H9 (cell line): ENCODE results near the gene FXYD6. TPM values are rescaled to one million over a fixed set of nuclear protein-coding genes. Genes with fewer than 3 reads are reported as not detected.

Source experiments
- DNase-seq: peaks from one replicate; pipeline ENCODE4 v3.0.0-alpha.2; 2017
- H2AFZ ChIP-seq: one replicate; pipeline ENCODE4 v1.6.1; 2013; ENCODE audit warnings: mild to moderate bottlenecking, low read length, control low read depth, moderate library complexity
- H2AK5ac ChIP-seq: 2 replicates; pipeline ENCODE4 v1.6.1; 2013; ENCODE audit warnings: low read length, control low read depth, mixed read lengths; ENCODE audit not compliant: insufficient read length
- H2BK120ac ChIP-seq: one replicate; pipeline ENCODE4 v1.6.1; 2013; ENCODE audit warnings: low read depth, mild to moderate bottlenecking, low read length, control low read depth, inconsistent platforms; ENCODE audit not compliant: poor library complexity, severe bottlenecking
- H2BK12ac ChIP-seq: 2 replicates; pipeline ENCODE4 v1.6.1; 2013; ENCODE audit warnings: low read length, control low read depth, mixed read lengths, low read depth; ENCODE audit not compliant: insufficient read length
- H2BK15ac ChIP-seq: 2 replicates; pipeline ENCODE4 v1.6.1; 2013; ENCODE audit warnings: low read depth, low read length, control low read depth
- H2BK20ac ChIP-seq: one replicate; pipeline ENCODE4 v1.6.1; 2013; ENCODE audit warnings: low read depth, mild to moderate bottlenecking, low read length, control low read depth, inconsistent platforms; ENCODE audit not compliant: poor library complexity, severe bottlenecking
- H2BK5ac ChIP-seq: 2 replicates; pipeline ENCODE4 v1.6.1; 2013; ENCODE audit warnings: low read length, control low read depth, mixed read lengths; ENCODE audit not compliant: insufficient read length
- H3K14ac ChIP-seq: 2 replicates; pipeline ENCODE4 v1.6.1; 2013; ENCODE audit warnings: low read length, control low read depth; ENCODE audit not compliant: insufficient read depth
- H3K18ac ChIP-seq: 2 replicates; pipeline ENCODE4 v1.6.1; 2013; ENCODE audit warnings: low read depth, mild to moderate bottlenecking, mixed read lengths, low read length, control low read depth; ENCODE audit not compliant: insufficient read length
- H3K23ac ChIP-seq: 2 replicates; pipeline ENCODE4 v1.6.1; 2013; ENCODE audit warnings: low read length, control low read depth, mixed read lengths, low read depth; ENCODE audit not compliant: insufficient read length
- H3K23me2 ChIP-seq: 2 replicates; pipeline ENCODE4 v1.6.1; 2013; ENCODE audit warnings: low read depth, mild to moderate bottlenecking, mixed read lengths, low read length, control low read depth; ENCODE audit not compliant: insufficient read length, poor library complexity, severe bottlenecking
- H3K27ac ChIP-seq: 2 replicates; pipeline ENCODE4 v1.5.1; 2013; ENCODE audit warnings: low read length, control low read depth, mixed read lengths, low read depth; ENCODE audit not compliant: insufficient read length
- H3K27me3 ChIP-seq: 2 replicates; pipeline ENCODE4 v1.6.1; 2013; ENCODE audit warnings: low read length, control low read depth, inconsistent platforms; ENCODE audit not compliant: insufficient read depth
- H3K4ac ChIP-seq: 2 replicates; pipeline ENCODE4 v1.6.1; 2013; ENCODE audit warnings: low read depth, mild to moderate bottlenecking, control low read depth, inconsistent platforms, low read length, moderate library complexity
- H3K4me1 ChIP-seq: 2 replicates; pipeline ENCODE4 v1.6.1; 2013; ENCODE audit warnings: low read length, control low read depth, inconsistent platforms; ENCODE audit not compliant: insufficient read depth
- H3K4me2 ChIP-seq: 2 replicates; pipeline ENCODE4 v1.6.1; 2013; ENCODE audit warnings: low read length, control low read depth, mixed read lengths; ENCODE audit not compliant: insufficient read length, insufficient read depth
- H3K56ac ChIP-seq: 2 replicates; pipeline ENCODE4 v1.6.1; 2013; ENCODE audit warnings: low read depth, mild to moderate bottlenecking, mixed read lengths, low read length, control low read depth; ENCODE audit not compliant: insufficient read length
- H3K79me1 ChIP-seq: 2 replicates; pipeline ENCODE4 v1.6.1; 2013; ENCODE audit warnings: low read depth, mild to moderate bottlenecking, moderate library complexity, low read length, control low read depth, inconsistent platforms; ENCODE audit not compliant: insufficient read depth, poor library complexity, severe bottlenecking
- H3K79me2 ChIP-seq: 2 replicates; pipeline ENCODE4 v1.6.1; 2013; ENCODE audit warnings: low read length, control low read depth, inconsistent platforms; ENCODE audit not compliant: insufficient read depth
- H3K9ac ChIP-seq: 2 replicates; pipeline ENCODE4 v1.6.1; 2013; ENCODE audit warnings: low read length, control low read depth, mixed read lengths; ENCODE audit not compliant: insufficient read length; ENCODE audit errors: extremely low read depth
- H3K9me3 ChIP-seq: one replicate; pipeline ENCODE4 v1.6.1; 2013; ENCODE audit warnings: low read depth, low read length, inconsistent platforms; ENCODE audit not compliant: control insufficient read depth
- H3T11ph ChIP-seq: one replicate; pipeline ENCODE4 v1.6.1; 2013; ENCODE audit warnings: mild to moderate bottlenecking, low read length, control low read depth, inconsistent platforms
- H4K20me1 ChIP-seq: one replicate; pipeline ENCODE4 v1.6.1; 2013; ENCODE audit not compliant: control insufficient read depth, insufficient read length, insufficient read depth
- H4K5ac ChIP-seq: 2 replicates; pipeline ENCODE4 v1.6.1; 2013; ENCODE audit warnings: low read depth, mild to moderate bottlenecking, mixed read lengths, low read length, control low read depth; ENCODE audit not compliant: insufficient read length
- H4K8ac ChIP-seq: replicated peaks from 2 replicates; pipeline ENCODE4 v1.6.1; 2013; ENCODE audit warnings: low read length, control low read depth, mixed read lengths, low read depth; ENCODE audit not compliant: insufficient read length
- H4K91ac ChIP-seq: 2 replicates; pipeline ENCODE4 v1.6.1; 2013; ENCODE audit warnings: low read depth, mild to moderate bottlenecking, moderate library complexity, mixed read lengths, low read length, control low read depth; ENCODE audit not compliant: insufficient read length
- H3K27ac Mint-ChIP-seq, 3 experiments: 2 replicates in 2 of 3; 3 replicates in 1 of 3; pipeline ENCODE4 v1.8.0; 2020 to 2021; ENCODE audit warnings: mixed read lengths in 3 of 3, mild to moderate bottlenecking in 1 of 3, moderate library complexity in 1 of 3
- H3K27me3 Mint-ChIP-seq: 2 replicates; pipeline ENCODE4 v1.8.0; 2021; ENCODE audit warnings: low read depth, mild to moderate bottlenecking, moderate library complexity, mixed read lengths
- H3K36me3 Mint-ChIP-seq, 3 experiments: 2 replicates in 2 of 3; 3 replicates in 1 of 3; pipeline ENCODE4 v1.8.0; 2020 to 2021; ENCODE audit warnings: low read depth in 3 of 3, mixed read lengths in 3 of 3; ENCODE audit not compliant: insufficient read depth in 1 of 3
- H3K4me1 Mint-ChIP-seq, 2 experiments: 2 replicates each; pipeline ENCODE4 v1.8.0; 2020; ENCODE audit warnings: mixed read lengths in 2 of 2
- H3K4me3 Mint-ChIP-seq, 2 experiments: 2 replicates in 1 of 2; 3 replicates in 1 of 2; pipeline ENCODE4 v1.8.0; 2020 to 2021; ENCODE audit warnings: mild to moderate bottlenecking in 2 of 2, mixed read lengths in 2 of 2, moderate library complexity in 1 of 2
- H3K9me3 Mint-ChIP-seq, 2 experiments: 2 replicates in 1 of 2; 3 replicates in 1 of 2; pipeline ENCODE4 v1.8.0; 2020; ENCODE audit warnings: mild to moderate bottlenecking in 2 of 2, mixed read lengths in 2 of 2, moderate library complexity in 1 of 2
- CTCF ChIP-seq: fragments of 200-600 bp; sonication (generic); conservative IDR thresholded peaks from 3 replicates; pipeline ENCODE4 v1.8.0; 2021; ENCODE audit warnings: antibody characterized with exemption, mild to moderate bottlenecking
- WGBS: extraction: QIAGEN DNeasy Blood & Tissue Kit; methylation state at CpG from one replicate; pipeline ENCODE4 v1.1.7; 2013; ENCODE audit warnings: missing lambda C conversion rate, low lambda C conversion rate, mixed read lengths; ENCODE audit not compliant: insufficient read length; ENCODE audit errors: extremely low coverage; 5-methylcytosine and 5-hydroxymethylcytosine counted together
- total RNA-seq: library from RNA; stranded (reverse); gene quantifications from 2 replicates; pipeline ENCODE4 v1.2.1, GENCODE V29; 2021

Gene FXYD6
- total RNA-seq, 1 experiment from 2014 or later: 18.3 TPM

- Histone ChIP-seq H4K91ac (no peak overlapping the region), H3K23me2 (no peaks in the 10 kb centered on the region), H3K79me1 (no peaks in the 10 kb centered on the region), H3K14ac (no peak overlapping the region; the same call in 1 of the 2 replicates), H3K27ac (no peak overlapping the region), H3K79me2 (no peaks in the 10 kb centered on the region), H3K23ac (no peak overlapping the region), H3K4me1 (no peaks in the 10 kb centered on the region; the same call in 1 of the 2 replicates), H3K4me2 (no peak overlapping the region), H3K9ac (no peak overlapping the region), H4K20me1 (no peaks in the 10 kb centered on the region), H2BK120ac (no peak overlapping the region), H3K4ac (no peak overlapping the region), H2AFZ (no peak overlapping the region), H4K5ac (no peak overlapping the region), H4K8ac (no peak overlapping the region), H3K18ac (no peak overlapping the region), H3K56ac (no peak overlapping the region), H2BK15ac (no peak overlapping the region), H3K9me3 (no peaks in the 10 kb centered on the region), H2BK20ac (no peak overlapping the region), H2BK12ac (no peak overlapping the region), H2AK5ac (no peak overlapping the region), H3K27me3 (no peaks in the 10 kb centered on the region), H3T11ph (no peak overlapping the region), H2BK5ac (no peak overlapping the region)
- H3K27me3 Mint-ChIP-seq: peaks cover 10% of the 10 kb centered on the region
- H3K36me3 Mint-ChIP-seq: no peaks in the 10 kb centered on the region
- no CpG with 5 or more reads among the region's 15 CpGs for WGBS
- peak overlapping the region in 1 of 3 experiments; percentile 14; a peak in 1 of 7 replicates for H3K27ac Mint-ChIP-seq
- H3K9me3 Mint-ChIP-seq: no peaks in the 10 kb centered on the region
- H3K4me3 Mint-ChIP-seq: no peak overlapping the region
- peak; percentile 25 for DNase-seq
- no peak for TF ChIP-seq CTCF
- H3K4me1 Mint-ChIP-seq: peaks cover 33 to 40% of the 10 kb centered on the region in 2 experiments
These were observed 48.6 kb downstream of the FXYD6 start for GRCh38 chr11:117827521-117828511.
